ENCODE data around the gene EHD4.

EHD4 gene

GRCh38 chr15:41853831-41854230, 118.5 kb downstream of the EHD4 start:
- TF ChIP-seq ZNF274 (IDR thresholded peaks at IDR 0.05; ENCODE audit: low read depth, low read length): no peak
- Histone ChIP-seq H3K4me1 (ENCODE audit: insufficient read depth, insufficient read length) (peaks cover 28% of the 10 kb centered on the region), H3K9me3 (ENCODE audit: insufficient read depth, low read length) (no peaks in the 10 kb centered on the region), H3K36me3 (ENCODE audit: insufficient read depth, insufficient read length, low read length) (peaks cover 5% of the 10 kb centered on the region), H3K9ac (ENCODE audit: insufficient read length, low read depth) (no peak overlapping the region), H3K4me3 (ENCODE audit: insufficient read length, low read depth) (no peak overlapping the region), H3K27me3 (ENCODE audit: insufficient read depth, insufficient read length) (no peaks in the 10 kb centered on the region)
- no peak for DNase-seq (ENCODE audit: low read depth, low spot score)

DNA sequence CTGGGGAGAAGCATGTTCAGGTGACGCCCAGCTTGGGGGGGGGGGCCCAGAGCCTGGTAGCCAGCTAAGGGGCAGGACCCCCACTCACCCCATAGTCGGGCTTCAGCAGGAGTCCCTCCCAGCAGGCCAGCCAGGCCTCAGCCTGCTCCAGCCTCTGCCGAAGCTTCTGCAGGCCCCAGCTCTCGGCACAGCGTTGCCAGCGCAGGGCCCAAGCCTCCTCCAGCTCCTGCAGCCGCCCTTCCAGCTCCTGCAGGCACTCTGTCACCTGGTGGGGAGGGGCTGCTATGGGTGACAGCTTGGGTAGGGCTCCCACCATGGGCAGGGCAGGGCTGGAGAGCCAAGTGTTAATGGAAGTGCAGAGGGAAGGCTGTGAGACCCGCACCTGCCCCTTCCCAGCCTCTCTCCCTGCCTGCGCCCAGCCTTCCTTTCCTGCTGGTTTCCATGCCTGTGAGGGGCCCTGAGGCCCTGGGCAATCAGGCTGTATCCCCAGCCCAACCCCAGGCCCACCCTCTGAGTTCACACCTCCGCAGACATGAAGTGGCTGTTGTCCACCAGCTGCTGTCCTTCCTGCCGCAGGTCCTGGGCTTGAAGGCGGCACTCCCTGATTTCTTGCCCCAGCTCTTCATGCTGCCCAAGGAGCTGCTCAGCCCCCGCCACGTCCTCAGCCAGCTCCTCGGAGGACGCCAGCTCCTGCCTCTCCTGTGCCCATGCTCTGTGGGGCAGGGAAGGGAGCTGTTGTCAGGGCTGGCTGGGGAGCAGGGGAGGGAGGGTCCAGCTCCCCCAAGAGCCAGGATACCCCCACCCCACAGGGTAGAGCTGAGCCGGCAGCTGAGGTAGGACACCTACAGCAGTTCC, 119.4 kb downstream of the EHD4 start:
- no peak for DNase-seq (ENCODE audit: low read depth, low spot score)
- Histone ChIP-seq H3K27me3 (ENCODE audit: insufficient read depth, insufficient read length) (no peaks in the 10 kb centered on the region), H3K4me1 (ENCODE audit: insufficient read depth, insufficient read length) (peaks cover 28% of the 10 kb centered on the region), H3K9me3 (ENCODE audit: insufficient read depth, low read length) (no peaks in the 10 kb centered on the region), H3K36me3 (ENCODE audit: insufficient read depth, insufficient read length, low read length) (peaks cover 14% of the 10 kb centered on the region), H3K9ac (ENCODE audit: insufficient read length, low read depth) (no peak overlapping the region), H3K4me3 (ENCODE audit: insufficient read length, low read depth) (no peak overlapping the region)
- no peak for TF ChIP-seq YY1 (IDR thresholded peaks at IDR 0.05; ENCODE audit: insufficient read depth, insufficient read length)
- no peak for TF ChIP-seq ZNF274 (IDR thresholded peaks at IDR 0.05; ENCODE audit: low read depth, low read length)
- no peak for TF ChIP-seq SUZ12 (IDR thresholded peaks at IDR 0.05; ENCODE audit: extremely low read depth, insufficient read depth, insufficient read length)

DNA sequence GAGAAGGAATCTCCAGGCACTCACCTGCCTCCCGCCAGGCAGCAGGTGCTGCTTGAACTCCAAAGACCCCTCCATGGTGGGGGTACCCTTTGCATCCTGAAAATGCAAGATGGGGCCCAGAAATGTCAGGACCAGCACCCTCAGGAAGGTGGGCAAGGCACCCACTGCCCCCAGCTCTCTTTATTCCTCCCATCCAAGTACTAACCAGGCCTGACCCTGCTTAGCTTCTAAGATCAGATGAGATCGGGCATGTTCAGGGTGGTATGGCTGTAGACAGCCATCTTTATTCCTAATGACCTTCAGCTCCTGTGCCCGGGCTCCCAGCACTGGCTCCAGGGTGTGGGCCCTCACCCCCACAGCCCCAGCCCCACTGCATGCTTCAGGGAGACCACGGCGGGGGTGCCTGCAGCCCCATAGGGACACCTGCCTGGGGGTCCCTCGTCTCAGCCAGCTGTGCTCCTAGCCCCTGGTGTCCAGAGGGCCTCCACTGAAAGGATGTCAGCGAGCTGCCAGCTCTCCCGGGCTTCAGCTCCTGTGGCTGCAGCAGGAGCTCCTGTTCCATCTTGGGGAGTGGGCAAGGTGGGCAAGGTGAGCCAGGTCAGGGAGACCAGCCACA, 120.5 kb downstream of the EHD4 start:
- Histone ChIP-seq H3K27me3 (ENCODE audit: insufficient read depth, insufficient read length) (no peaks in the 10 kb centered on the region), H3K36me3 (ENCODE audit: insufficient read depth, insufficient read length, low read length) (peaks cover 25% of the 10 kb centered on the region), H3K9me3 (ENCODE audit: insufficient read depth, low read length) (no peaks in the 10 kb centered on the region), H3K4me1 (ENCODE audit: insufficient read depth, insufficient read length) (peaks cover 28% of the 10 kb centered on the region), H3K9ac (ENCODE audit: insufficient read length, low read depth) (no peak overlapping the region), H3K4me3 (ENCODE audit: insufficient read length, low read depth) (no peak overlapping the region)
- TF ChIP-seq YY1 (IDR thresholded peaks at IDR 0.05; ENCODE audit: insufficient read depth, insufficient read length): no peak
- no peak for TF ChIP-seq SUZ12 (IDR thresholded peaks at IDR 0.05; ENCODE audit: extremely low read depth, insufficient read depth, insufficient read length)
- no peak for TF ChIP-seq ZNF274 (IDR thresholded peaks at IDR 0.05; ENCODE audit: low read depth, low read length)
- no peak for DNase-seq (ENCODE audit: low read depth, low spot score)

DNA sequence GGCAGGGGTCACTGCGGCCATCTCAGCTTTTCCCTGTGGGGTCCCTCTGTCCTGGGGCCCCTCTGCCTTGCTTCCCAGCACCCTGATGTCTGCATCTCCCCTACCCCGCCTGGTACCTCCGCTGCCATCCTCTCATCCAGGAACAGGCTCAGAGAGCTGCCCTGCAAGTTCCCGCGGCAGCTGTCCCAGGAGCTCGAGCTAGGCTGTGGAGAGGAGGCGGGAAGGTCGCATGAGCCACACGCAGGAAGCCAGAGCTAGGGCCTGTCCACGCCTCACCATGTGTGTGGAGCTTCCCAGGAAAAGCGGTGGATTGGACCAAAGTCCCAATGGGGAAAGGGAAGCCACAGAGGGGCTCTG, 121.2 kb downstream of the EHD4 start:
- Histone ChIP-seq H3K27me3 (ENCODE audit: insufficient read depth, insufficient read length) (no peaks in the 10 kb centered on the region), H3K9me3 (ENCODE audit: insufficient read depth, low read length) (no peaks in the 10 kb centered on the region), H3K9ac (ENCODE audit: insufficient read length, low read depth) (peak overlapping the region; percentile 10), H3K4me3 (ENCODE audit: insufficient read length, low read depth) (no peak overlapping the region), H3K36me3 (ENCODE audit: insufficient read depth, insufficient read length, low read length) (peaks cover 32% of the 10 kb centered on the region), H3K4me1 (ENCODE audit: insufficient read depth, insufficient read length) (peaks cover 26% of the 10 kb centered on the region)
- TF ChIP-seq SUZ12 (IDR thresholded peaks at IDR 0.05; ENCODE audit: extremely low read depth, insufficient read depth, insufficient read length) (no peak), ZNF274 (IDR thresholded peaks at IDR 0.05; ENCODE audit: low read depth, low read length) (no peak), YY1 (IDR thresholded peaks at IDR 0.05; ENCODE audit: insufficient read depth, insufficient read length) (no peak)
- DNase-seq (ENCODE audit: low read depth, low spot score): no peak

DNA sequence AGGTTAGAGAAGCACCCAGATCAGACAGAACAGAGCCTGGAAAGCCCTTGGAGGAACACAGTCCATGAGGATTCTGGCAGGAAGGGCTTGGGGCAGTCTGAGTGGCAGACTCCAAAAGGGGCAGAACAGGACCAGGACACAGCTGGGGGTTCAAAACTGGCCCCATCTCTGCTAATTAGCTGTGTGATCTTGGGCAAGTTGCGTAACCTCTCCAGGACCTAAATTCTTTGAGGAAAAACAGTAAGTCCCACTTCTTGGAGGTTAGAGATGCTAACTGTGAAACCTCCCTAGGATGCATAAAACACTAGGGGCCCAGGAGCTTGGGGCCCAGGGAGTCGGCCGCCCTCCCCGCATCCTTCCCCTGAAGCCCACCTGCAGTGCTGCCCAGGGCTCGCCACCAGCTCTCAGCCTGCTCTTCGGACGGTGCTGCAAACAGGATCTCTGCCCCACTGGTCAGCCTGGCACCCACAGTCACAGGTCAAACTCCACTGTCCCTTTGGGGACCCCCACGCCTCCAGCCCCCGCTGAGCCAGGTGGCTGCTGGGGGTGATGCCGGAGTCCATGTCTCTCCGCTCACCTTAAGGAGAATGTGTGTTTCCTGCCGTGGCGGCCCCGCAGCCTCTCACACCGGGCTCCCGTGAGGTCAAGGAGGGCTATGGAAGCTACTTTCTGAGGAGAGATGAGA, 121.7 kb downstream of the EHD4 start:
- Histone ChIP-seq H3K4me1 (ENCODE audit: insufficient read depth, insufficient read length) (peaks cover 25% of the 10 kb centered on the region), H3K9me3 (ENCODE audit: insufficient read depth, low read length) (no peaks in the 10 kb centered on the region), H3K9ac (ENCODE audit: insufficient read length, low read depth) (peak overlapping the region; percentile 10), H3K27me3 (ENCODE audit: insufficient read depth, insufficient read length) (no peaks in the 10 kb centered on the region), H3K4me3 (ENCODE audit: insufficient read length, low read depth) (no peak overlapping the region), H3K36me3 (ENCODE audit: insufficient read depth, insufficient read length, low read length) (peaks cover 35% of the 10 kb centered on the region)
- no peak for DNase-seq (ENCODE audit: low read depth, low spot score)
- no peak for TF ChIP-seq YY1 (IDR thresholded peaks at IDR 0.05; ENCODE audit: insufficient read depth, insufficient read length)
- no peak for TF ChIP-seq SUZ12 (IDR thresholded peaks at IDR 0.05; ENCODE audit: extremely low read depth, insufficient read depth, insufficient read length)
- TF ChIP-seq ZNF274 (IDR thresholded peaks at IDR 0.05; ENCODE audit: low read depth, low read length): no peak

DNA sequence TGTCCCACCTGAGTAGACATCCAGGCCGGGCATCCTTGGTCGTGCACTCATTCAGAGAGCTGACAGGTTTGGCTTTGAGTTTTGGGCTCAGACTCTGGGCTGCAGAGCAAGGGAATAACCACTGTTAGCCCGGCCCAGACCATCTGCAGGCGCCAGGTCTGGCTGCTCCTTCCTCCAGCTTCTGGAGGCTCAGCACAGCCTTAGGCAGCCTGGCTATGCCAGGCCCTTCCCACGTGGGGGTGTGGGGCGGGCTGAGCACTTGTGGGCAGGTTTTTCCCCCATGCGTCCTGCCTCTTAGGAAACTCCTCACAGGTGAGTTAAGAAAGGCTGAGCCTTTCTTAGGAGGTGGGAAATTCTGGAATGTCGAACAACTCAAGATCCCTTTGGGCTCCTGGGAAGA, 122.5 kb downstream of the EHD4 start:
- peaks cover 20% of the 10 kb centered on the region for H3K4me1 ChIP-seq (ENCODE audit: insufficient read depth, insufficient read length)
- no peak for TF ChIP-seq YY1 (IDR thresholded peaks at IDR 0.05; ENCODE audit: insufficient read depth, insufficient read length)
- no peak for TF ChIP-seq SUZ12 (IDR thresholded peaks at IDR 0.05; ENCODE audit: extremely low read depth, insufficient read depth, insufficient read length)
- TF ChIP-seq ZNF274 (IDR thresholded peaks at IDR 0.05; ENCODE audit: low read depth, low read length): no peak
- peaks cover 40% of the 10 kb centered on the region for H3K36me3 ChIP-seq (ENCODE audit: insufficient read depth, insufficient read length, low read length)
- H3K9me3 ChIP-seq (ENCODE audit: insufficient read depth, low read length): no peaks in the 10 kb centered on the region
- no peak for DNase-seq (ENCODE audit: low read depth, low spot score)
- H3K9ac ChIP-seq (ENCODE audit: insufficient read length, low read depth): no peak overlapping the region
- H3K27me3 ChIP-seq (ENCODE audit: insufficient read depth, insufficient read length): no peaks in the 10 kb centered on the region
- no peak overlapping the region for H3K4me3 ChIP-seq (ENCODE audit: insufficient read length, low read depth)

DNA sequence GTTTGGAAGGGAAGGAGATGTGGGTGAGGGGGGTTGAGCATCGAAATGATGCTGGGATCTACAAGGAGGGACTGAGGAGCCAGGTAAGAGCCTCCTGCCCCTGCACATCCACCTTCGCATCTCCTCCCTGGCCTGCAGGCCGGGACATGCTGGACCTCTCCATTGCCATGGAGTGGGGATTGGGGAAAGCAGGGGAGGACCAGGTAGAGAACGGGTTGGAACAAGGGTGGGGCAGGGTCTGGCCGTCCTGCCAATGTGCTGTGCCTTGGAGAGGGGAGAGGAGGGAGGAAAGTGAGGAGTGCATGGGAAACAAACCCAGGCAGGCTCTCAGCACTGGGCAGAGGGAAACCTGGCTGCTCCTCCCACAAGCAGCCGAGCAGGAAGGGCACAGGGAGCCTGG, 123.2 kb downstream of the EHD4 start:
- no peak for TF ChIP-seq SUZ12 (IDR thresholded peaks at IDR 0.05; ENCODE audit: extremely low read depth, insufficient read depth, insufficient read length)
- no peak for TF ChIP-seq ZNF274 (IDR thresholded peaks at IDR 0.05; ENCODE audit: low read depth, low read length)
- no peak for TF ChIP-seq YY1 (IDR thresholded peaks at IDR 0.05; ENCODE audit: insufficient read depth, insufficient read length)
- Histone ChIP-seq H3K9me3 (ENCODE audit: insufficient read depth, low read length) (no peaks in the 10 kb centered on the region), H3K9ac (ENCODE audit: insufficient read length, low read depth) (no peak overlapping the region), H3K27me3 (ENCODE audit: insufficient read depth, insufficient read length) (no peaks in the 10 kb centered on the region), H3K4me3 (ENCODE audit: insufficient read length, low read depth) (no peak overlapping the region), H3K4me1 (ENCODE audit: insufficient read depth, insufficient read length) (peaks cover 16% of the 10 kb centered on the region), H3K36me3 (ENCODE audit: insufficient read depth, insufficient read length, low read length) (peaks cover 46% of the 10 kb centered on the region)
- no peak for DNase-seq (ENCODE audit: low read depth, low spot score)
